Stimulated activated naive B cell treated with anti-CD40 and anti-IgM and Interleukin-4, amounts not matched to agents 10 μg/mL and 1 μg/mL and 100 μg/mL, for 72 hours (primary cell): ENCODE results near the gene NRCAM.

ENCODE experiments used
- ATAC-seq, 2 donors: fragments of 150-1000 bp; cut with Tn5 transposase; replicated peaks; 2 replicates each; pipeline ENCODE4 v1.10.0; 2021; ENCODE audit warnings: moderate library complexity in 1 of 2
- DNase-seq: peaks from one replicate; pipeline ENCODE4 v3.0.0; 2021
- H3K27ac Mint-ChIP-seq: one replicate; pipeline ENCODE4 v1.8.0; 2022; ENCODE audit warnings: mild to moderate bottlenecking, mixed read lengths
- H3K27me3 Mint-ChIP-seq, 2 donors: one replicate each; pipeline ENCODE4 v1.8.0; 2022; ENCODE audit warnings: mixed read lengths in 2 of 2
- H3K36me3 Mint-ChIP-seq, 2 donors: one replicate each; pipeline ENCODE4 v1.8.0; 2022; ENCODE audit warnings: mixed read lengths in 2 of 2, mild to moderate bottlenecking in 1 of 2
- H3K4me1 Mint-ChIP-seq, 2 donors: one replicate each; pipeline ENCODE4 v1.8.0; 2022; ENCODE audit warnings: mixed read lengths in 2 of 2, mild to moderate bottlenecking in 1 of 2
- H3K4me3 Mint-ChIP-seq, 2 donors: one replicate each; pipeline ENCODE4 v1.8.0; 2022; ENCODE audit warnings: mild to moderate bottlenecking in 2 of 2, mixed read lengths in 2 of 2, moderate library complexity in 1 of 2
- H3K9me3 Mint-ChIP-seq, 2 donors: one replicate each; pipeline ENCODE4 v1.8.0; 2022; ENCODE audit warnings: mixed read lengths in 2 of 2, mild to moderate bottlenecking in 1 of 2

NRCAM gene

GRCh38 chr7:108211382-108212201 is 244.6 kb downstream of the NRCAM start:
- peaks cover 10 to 28% of the 10 kb centered on the region in 2 donors for H3K27me3 Mint-ChIP-seq
- H3K9me3 Mint-ChIP-seq: peaks cover 8 to 11% of the 10 kb centered on the region in 2 donors
- peak; percentile 66 for DNase-seq
- H3K4me1 Mint-ChIP-seq: peaks cover 15% of the 10 kb centered on the region in 2 donors
- H3K4me3 Mint-ChIP-seq: peak overlapping the region in 1 of 2 donors; percentile 33
- ATAC-seq: peak; percentile 82 to 89
- H3K27ac Mint-ChIP-seq: peak overlapping the region; percentile 93
- H3K36me3 Mint-ChIP-seq: peaks cover 11 to 15% of the 10 kb centered on the region in 2 donors

- peaks cover 15% of the 10 kb centered on the region in 2 donors for H3K4me1 Mint-ChIP-seq
- peak overlapping the region; percentile 9 for H3K27ac Mint-ChIP-seq
- H3K9me3 Mint-ChIP-seq: peaks cover 8 to 11% of the 10 kb centered on the region in 2 donors
- no peak overlapping the region for H3K4me3 Mint-ChIP-seq
- ATAC-seq (no peak), DNase-seq (no peak)
- H3K36me3 Mint-ChIP-seq: peaks cover 11 to 15% of the 10 kb centered on the region in 2 donors
- peaks cover 6 to 29% of the 10 kb centered on the region in 2 donors for H3K27me3 Mint-ChIP-seq
Measured at GRCh38 chr7:108210796-108211195, 245.4 kb downstream of the NRCAM start.

GRCh38 chr7:108205311-108205710 is 250.9 kb downstream of the NRCAM start:
- Mint-ChIP-seq H3K36me3 (no peaks in the 10 kb centered on the region), H3K9me3 (no peaks in the 10 kb centered on the region), H3K4me1 (peaks cover 0 to 3% of the 10 kb centered on the region in 2 donors), H3K27ac (no peak overlapping the region), H3K4me3 (no peak overlapping the region), H3K27me3 (peaks cover 18 to 25% of the 10 kb centered on the region in 2 donors)
- no peak for DNase-seq
- no peak for ATAC-seq

GRCh38 chr7:108204281-108204796 is 251.9 kb downstream of the NRCAM start:
- Mint-ChIP-seq H3K9me3 (no peaks in the 10 kb centered on the region), H3K4me1 (peaks cover 0 to 3% of the 10 kb centered on the region in 2 donors), H3K36me3 (no peaks in the 10 kb centered on the region), H3K27ac (no peak overlapping the region), H3K4me3 (no peak overlapping the region), H3K27me3 (peaks cover 18 to 25% of the 10 kb centered on the region in 2 donors)
- no peak for DNase-seq
- ATAC-seq: no peak

- Mint-ChIP-seq H3K4me1 (peaks cover 0 to 3% of the 10 kb centered on the region in 2 donors), H3K36me3 (no peaks in the 10 kb centered on the region), H3K27ac (no peak overlapping the region), H3K9me3 (no peaks in the 10 kb centered on the region), H3K27me3 (peaks cover 15 to 24% of the 10 kb centered on the region in 2 donors), H3K4me3 (no peak overlapping the region)
- ATAC-seq: peak; percentile 25 to 38
- no peak for DNase-seq
Measured at GRCh38 chr7:108203537-108203936, 252.7 kb downstream of the NRCAM start.

GRCh38 chr7:108202743-108203142 is 253.5 kb downstream of the NRCAM start:
- peaks cover 12 to 21% of the 10 kb centered on the region in 2 donors for H3K27me3 Mint-ChIP-seq
- H3K9me3 Mint-ChIP-seq: no peaks in the 10 kb centered on the region
- no peaks in the 10 kb centered on the region for H3K36me3 Mint-ChIP-seq
- no peak overlapping the region for H3K4me3 Mint-ChIP-seq
- ATAC-seq (no peak), DNase-seq (no peak)
- H3K27ac Mint-ChIP-seq: no peak overlapping the region
- peaks cover 0 to 3% of the 10 kb centered on the region in 2 donors for H3K4me1 Mint-ChIP-seq

- peaks cover 12 to 14% of the 10 kb centered on the region in 2 donors for H3K27me3 Mint-ChIP-seq
- H3K27ac Mint-ChIP-seq: no peak overlapping the region
- H3K9me3 Mint-ChIP-seq: no peaks in the 10 kb centered on the region
- DNase-seq (no peak), ATAC-seq (no peak)
- no peak overlapping the region for H3K4me3 Mint-ChIP-seq
- H3K36me3 Mint-ChIP-seq: no peaks in the 10 kb centered on the region
- H3K4me1 Mint-ChIP-seq: peaks cover 0 to 3% of the 10 kb centered on the region in 2 donors
Measured at GRCh38 chr7:108201766-108202165, 254.5 kb downstream of the NRCAM start.

GRCh38 chr7:108200326-108200725 is 255.9 kb downstream of the NRCAM start:
- H3K27me3 Mint-ChIP-seq: peaks cover 11 to 12% of the 10 kb centered on the region in 2 donors
- peaks cover 0 to 3% of the 10 kb centered on the region in 2 donors for H3K4me1 Mint-ChIP-seq
- ATAC-seq (no peak), DNase-seq (no peak)
- no peak overlapping the region for H3K4me3 Mint-ChIP-seq
- H3K36me3 Mint-ChIP-seq: no peaks in the 10 kb centered on the region
- no peaks in the 10 kb centered on the region for H3K9me3 Mint-ChIP-seq
- H3K27ac Mint-ChIP-seq: no peak overlapping the region

GRCh38 chr7:108197371-108198091 is 258.7 kb downstream of the NRCAM start:
- H3K27ac Mint-ChIP-seq: no peak overlapping the region
- H3K4me3 Mint-ChIP-seq: no peak overlapping the region
- peaks cover 0 to 1% of the 10 kb centered on the region in 2 donors for H3K4me1 Mint-ChIP-seq
- ATAC-seq (no peak), DNase-seq (no peak)
- no peaks in the 10 kb centered on the region for H3K9me3 Mint-ChIP-seq
- no peaks in the 10 kb centered on the region for H3K36me3 Mint-ChIP-seq
- peaks cover 0 to under 1% of the 10 kb centered on the region in 2 donors for H3K27me3 Mint-ChIP-seq

- H3K27me3 Mint-ChIP-seq: no peaks in the 10 kb centered on the region
- ATAC-seq (no peak), DNase-seq (no peak)
- no peak overlapping the region for H3K27ac Mint-ChIP-seq
- no peak overlapping the region for H3K4me3 Mint-ChIP-seq
- H3K9me3 Mint-ChIP-seq: no peaks in the 10 kb centered on the region
- H3K4me1 Mint-ChIP-seq: peaks cover 0 to 1% of the 10 kb centered on the region in 2 donors
- no peaks in the 10 kb centered on the region for H3K36me3 Mint-ChIP-seq
Measured at GRCh38 chr7:108196004-108196403, 260.2 kb downstream of the NRCAM start.

- no peaks in the 10 kb centered on the region for H3K27me3 Mint-ChIP-seq
- no peak overlapping the region for H3K4me3 Mint-ChIP-seq
- H3K27ac Mint-ChIP-seq: no peak overlapping the region
Measured at GRCh38 chr7:108193594-108194498, 262.4 kb downstream of the NRCAM start.

GRCh38 chr7:108190891-108191290 is 265.3 kb downstream of the NRCAM start:
- ATAC-seq (no peak), DNase-seq (no peak)
- Mint-ChIP-seq H3K27me3 (peaks cover 0 to 5% of the 10 kb centered on the region in 2 donors), H3K9me3 (peaks cover 0 to 2% of the 10 kb centered on the region in 2 donors), H3K4me1 (peaks cover 5 to 7% of the 10 kb centered on the region in 2 donors), H3K4me3 (no peak overlapping the region), H3K36me3 (no peaks in the 10 kb centered on the region), H3K27ac (no peak overlapping the region)

More at GRCh38 chr7:108193594-108194498, 262.4 kb downstream of the NRCAM start:
- DNase-seq: no peak
- H3K4me1 Mint-ChIP-seq: peaks cover 5% of the 10 kb centered on the region in 2 donors
- H3K36me3 Mint-ChIP-seq: no peaks in the 10 kb centered on the region
- no peak for ATAC-seq
- H3K9me3 Mint-ChIP-seq: no peaks in the 10 kb centered on the region

- peaks cover 0 to 2% of the 10 kb centered on the region in 2 donors for H3K9me3 Mint-ChIP-seq
- H3K4me3 Mint-ChIP-seq: no peak overlapping the region
- peaks cover 0 to 5% of the 10 kb centered on the region in 2 donors for H3K27me3 Mint-ChIP-seq
- peaks cover 5 to 7% of the 10 kb centered on the region in 2 donors for H3K4me1 Mint-ChIP-seq
- DNase-seq (no peak), ATAC-seq (peak; percentile 75 to 77)
- no peaks in the 10 kb centered on the region for H3K36me3 Mint-ChIP-seq
- H3K27ac Mint-ChIP-seq: no peak overlapping the region
Measured at GRCh38 chr7:108189733-108190388, 266.4 kb downstream of the NRCAM start.
